Activated T-cell treated with anti-CD3 and anti-CD28 coated beads for 24 hours (primary cell): ENCODE results near the gene SHPK.

Source experiments
- DNase-seq: peaks from one replicate; pipeline ENCODE4 v3.0.0-alpha.2; 2020; ENCODE audit warnings: low read depth

SHPK gene

DNA sequence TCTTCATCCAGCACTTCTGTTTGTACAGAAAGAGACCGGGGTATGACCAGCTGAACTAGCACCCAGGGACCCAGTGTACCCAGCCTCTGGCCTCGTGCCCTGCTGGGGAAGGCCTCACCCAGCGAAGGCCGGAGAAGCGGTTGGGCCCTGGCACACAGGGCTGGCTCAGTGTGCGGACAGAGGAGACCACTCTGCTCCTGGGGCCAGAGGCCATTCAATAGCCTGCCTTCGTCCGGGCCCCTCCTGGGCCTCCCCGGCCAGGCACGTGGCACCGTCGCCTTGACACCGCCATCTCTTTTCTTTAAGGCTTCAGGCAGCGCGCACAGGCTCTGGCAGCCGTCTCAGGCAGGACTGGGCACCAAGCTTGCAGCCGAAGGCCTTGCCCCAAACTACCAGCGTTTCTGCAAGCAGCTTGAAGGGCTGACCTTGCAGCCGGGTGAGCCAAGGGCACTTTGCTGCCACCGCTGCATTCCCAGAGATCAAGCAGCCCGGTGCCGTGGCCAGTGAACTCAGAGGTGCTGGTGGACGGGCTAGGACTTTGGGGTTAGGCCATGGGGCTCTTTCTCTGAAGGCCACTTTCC lies 24.4 kb upstream of the SHPK start:
- no peak for DNase-seq

DNA sequence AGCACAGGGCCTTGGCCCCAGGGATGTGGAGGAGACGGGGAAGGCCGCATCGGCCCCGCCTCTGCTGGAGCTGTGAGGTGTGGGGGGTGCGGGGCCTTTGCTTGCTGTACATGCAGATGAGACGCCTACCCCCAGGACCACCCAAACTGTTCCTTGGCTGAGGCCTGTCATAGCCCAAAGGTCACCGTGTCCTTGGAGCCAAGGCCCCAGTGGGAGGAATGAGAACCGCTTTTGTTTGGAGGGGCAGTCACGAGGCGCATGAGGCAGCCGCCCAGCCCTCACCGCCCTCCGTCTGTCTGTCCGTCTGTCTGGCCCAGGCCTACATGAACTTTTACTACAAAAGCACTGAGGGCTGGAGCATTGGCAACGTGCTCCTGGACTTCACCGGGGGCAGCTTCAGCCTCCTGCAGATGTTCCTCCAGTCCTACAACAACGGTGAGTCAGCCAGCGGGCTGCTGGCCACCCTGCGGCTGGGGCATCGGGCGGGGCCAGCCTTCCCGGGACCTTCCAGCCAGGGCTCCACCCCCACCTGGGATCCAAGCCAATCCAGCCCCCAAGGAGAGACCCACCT lies 23.6 kb upstream of the SHPK start:
- no peak for DNase-seq

DNA sequence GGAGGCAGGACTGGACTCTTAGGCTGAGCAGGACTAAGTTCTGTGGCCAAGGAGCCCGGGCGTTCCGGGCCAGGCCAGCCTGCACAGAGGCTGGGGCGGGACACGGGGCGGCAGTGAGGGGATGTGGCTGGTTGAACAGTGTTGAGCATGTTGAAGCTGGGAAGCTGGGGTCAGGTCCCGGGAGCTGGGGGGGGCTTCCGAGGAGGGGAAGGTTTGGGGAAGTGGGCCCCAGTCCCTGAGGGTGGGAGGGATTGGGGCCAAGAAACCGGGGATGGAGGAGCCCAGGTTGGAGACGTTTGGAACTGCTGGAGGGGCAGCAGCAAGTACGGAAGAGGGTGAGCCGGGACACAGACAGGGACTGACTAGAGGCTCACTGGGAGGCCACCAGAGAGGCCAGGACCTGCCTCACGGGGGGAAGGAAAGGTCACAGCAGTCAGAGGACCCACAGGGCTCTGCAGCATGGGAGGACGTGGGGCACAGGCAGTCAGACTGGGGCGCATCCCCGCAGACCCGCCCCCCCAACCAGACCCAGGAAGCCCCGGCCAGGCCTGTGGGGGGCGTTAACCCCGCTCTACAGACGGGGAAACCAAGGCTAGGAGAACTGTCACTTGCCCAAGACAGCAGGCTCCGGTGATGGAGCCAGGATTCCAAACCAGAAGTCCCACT lies 22.9 kb upstream of the SHPK start:
- no peak for DNase-seq

DNA sequence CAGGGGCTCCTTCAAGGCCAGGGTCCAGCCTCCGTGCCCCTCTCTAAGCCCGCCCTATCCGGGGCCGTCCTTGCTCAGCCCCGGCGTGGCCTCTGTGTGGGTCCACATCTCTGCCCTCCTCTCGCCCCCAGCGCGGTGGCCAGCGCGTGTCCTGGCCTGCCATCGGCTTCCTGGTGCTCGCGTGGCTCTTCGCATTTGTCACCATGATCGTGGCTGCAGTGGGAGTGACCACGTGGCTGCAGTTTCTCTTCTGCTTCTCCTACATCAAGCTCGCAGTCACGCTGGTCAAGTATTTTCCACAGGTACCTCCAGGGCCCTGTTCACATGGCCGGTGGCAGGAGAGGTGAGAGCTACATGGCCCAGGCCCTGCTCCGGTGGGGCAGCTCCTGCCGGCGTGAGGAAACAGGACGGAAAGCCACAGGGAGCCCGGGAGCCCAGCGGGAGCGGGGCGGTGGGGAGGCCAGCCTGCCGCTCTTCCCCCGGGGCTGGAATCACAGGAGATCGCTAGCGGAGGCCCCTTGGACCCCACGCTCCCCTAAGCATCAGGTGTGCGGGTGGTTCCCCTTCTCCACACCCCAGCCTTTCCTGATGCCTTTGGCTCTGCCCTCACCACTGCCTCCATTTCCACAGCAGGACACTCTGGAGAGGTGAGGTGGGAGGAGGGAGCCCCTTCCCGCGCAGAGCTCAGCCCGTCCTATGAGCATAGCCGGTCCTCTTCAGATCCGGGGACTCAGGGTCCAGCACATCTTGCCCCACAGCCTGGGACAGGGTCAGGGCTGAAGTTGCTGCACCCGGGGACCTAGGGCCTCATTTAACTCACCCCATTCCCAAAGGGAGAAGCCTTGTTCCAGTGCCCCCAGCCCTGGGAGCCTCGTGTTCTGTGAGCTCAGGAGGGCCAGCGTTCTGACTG lies 22.1 kb upstream of the SHPK start:
- DNase-seq, result no peak

DNA sequence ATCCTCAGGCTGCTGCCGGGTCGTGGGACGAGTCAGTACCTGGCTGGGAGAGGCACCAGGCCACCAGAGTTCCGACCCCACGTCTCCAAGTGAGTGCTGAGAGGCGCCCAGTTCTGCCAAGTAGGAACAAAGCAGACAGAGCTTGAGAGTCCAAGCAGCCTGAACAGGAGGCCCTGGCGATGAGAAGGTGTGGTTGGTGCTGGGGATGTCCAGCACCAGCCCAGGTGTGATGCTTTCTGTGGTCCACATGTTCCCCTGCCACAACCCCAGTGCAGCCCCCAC lies 21.5 kb upstream of the SHPK start:
- no peak for DNase-seq

DNA sequence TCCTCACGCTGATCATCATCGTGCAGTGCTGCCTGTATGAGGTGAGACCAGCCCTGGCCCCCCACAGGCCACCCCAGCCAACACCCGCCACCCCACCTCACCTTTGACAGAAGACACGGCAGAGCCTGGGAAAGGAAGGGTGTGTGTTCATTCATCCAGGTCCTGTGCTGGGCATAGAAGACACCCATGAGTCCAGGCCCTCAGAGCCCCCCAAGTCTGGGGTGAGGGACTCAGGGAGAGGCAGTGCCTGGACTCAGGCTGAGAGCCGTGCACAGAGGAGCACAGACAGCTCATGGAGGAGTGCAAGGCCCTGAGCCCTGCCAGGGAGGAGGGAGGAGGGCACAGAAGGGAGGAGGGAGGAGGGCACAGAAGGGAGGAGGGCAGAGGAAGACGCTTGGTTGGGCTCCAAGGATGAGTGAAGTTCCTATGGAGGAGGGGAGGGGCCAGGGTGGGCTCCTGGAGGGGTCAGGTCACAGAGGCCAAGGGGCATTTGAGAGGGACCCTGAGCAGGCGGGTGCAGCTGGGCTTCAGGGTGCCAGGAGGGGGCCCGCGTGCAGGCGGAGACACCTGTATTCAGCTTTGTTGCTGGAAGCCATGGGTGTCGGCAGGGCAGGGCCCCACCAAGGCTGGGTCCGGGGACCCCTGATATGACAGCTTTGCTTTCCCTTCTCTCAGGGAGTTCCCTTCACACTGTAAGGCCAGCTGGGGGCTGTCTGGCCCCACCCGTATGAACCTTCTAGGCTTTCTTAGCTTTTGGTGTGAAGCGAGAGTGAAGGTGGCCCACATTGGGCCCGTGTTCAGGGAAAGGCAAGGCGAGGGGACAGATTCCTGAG lies 20.9 kb upstream of the SHPK start:
- DNase-seq, result no peak

DNA sequence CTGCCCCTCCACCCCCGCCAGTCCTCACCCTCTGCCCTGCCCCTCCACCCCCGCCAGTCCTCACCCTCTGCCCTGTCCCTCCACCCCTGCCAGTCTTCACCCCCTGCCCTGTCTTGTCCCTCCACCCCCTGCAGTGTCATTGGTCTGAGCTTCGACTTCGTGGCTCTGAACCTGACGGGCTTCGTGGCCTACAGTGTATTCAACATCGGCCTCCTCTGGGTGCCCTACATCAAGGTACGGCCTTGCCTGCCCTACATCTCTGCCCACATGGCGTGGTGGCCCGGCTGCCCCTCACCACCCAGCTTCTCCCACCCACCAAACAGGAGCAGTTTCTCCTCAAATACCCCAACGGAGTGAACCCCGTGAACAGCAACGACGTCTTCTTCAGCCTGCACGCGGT lies 20.3 kb upstream of the SHPK start:
- no peak for DNase-seq

DNA sequence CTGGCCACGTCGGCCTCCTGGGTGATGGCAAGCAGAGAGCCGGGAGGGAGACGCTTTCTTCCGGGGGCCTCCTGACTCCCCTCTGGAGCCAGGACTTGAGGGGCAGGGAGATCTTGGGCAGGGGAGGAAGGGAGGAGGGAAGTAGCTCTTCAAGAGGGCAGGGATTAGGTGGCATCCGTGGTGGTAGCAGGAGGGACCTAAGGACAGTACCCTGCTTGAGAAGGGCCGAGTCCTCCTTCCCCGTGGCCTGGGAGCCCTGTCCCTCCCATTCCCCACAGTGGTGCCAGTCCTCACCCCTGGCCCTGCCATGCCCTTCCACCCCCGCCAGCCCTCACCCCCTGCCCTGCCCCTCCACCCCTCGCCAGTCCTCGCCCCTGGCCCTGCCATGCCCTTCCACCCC lies 19.7 kb upstream of the SHPK start:
- no peak for DNase-seq

DNA sequence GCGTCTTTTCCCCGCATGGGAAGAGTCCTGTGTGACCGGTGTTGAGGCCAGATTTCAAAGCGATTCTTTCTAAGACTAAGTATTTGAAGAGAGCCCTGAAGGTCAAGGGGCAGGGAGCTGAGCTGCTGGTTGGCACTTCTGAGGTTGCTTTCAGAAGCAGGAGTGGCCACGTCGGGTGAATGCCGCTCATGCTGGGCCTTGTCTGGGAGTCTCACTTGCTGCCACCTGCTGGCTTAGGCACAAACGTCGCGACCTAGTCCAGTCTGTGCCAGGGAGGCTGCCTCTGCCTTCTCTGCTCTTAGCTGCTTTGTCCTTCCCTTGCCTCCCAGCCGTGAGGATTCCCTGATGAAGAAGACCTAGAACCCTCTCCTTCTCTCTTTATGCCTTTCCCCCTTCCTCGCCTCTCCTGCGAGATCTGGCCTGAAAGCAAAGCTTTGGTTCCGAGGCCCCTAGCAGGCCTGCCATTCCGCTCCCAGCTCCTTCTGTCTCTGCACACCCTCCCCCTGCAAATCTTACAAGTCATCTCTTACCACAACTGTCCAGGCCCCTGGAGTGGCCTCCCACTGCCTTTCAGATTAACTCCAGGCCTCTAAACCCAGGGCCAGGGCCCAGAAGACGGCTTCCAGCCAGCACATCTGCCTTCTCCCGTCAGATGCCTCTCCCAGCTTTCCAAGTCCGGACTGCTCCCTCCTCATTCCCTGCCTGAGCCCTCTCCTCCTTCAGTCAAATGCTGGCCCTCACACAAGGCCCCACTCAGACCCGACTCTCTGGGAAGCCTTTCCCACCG lies 11.9 kb upstream of the SHPK start:
- DNase-seq, result peak; percentile 35

DNA sequence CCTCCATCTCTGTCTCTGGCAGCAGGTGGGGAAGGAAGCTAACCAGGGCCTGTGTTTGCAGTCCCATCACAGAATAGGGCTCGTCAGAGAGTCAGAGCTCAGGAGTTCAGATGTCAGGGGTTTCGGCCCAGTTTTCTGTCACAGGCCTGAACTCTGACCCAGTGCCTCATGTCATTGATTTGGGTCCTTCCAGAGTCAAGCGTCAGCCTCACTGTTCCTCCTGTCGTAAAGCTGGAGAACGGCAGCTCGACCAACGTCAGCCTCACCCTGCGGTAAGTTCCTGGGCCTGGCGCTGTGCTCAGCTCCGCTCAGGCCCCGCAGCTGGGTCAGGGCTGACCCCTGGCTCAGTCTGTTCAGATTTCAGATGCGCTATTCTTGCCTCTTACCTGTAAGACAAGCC lies 11.2 kb upstream of the SHPK start:
- no peak for DNase-seq

DNA sequence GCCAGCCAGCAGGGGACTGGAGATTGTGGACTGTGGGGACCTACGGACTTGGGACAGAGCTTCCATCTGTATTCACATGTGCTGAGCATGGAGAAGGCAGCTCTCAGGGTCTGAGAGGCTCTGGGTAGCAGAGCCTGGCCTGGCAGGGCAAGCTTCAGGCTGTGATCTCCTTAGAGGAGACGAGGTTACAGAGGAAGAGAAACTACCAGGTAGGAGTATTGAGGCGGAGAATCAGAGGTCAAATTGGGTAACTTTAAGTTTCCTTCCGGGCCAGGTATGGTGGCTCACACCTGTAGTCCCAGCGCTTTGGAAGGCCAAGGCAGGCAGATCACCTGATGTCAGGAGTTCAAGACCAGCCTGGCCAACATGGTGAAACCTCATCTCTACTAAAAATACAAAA lies 9.3 kb upstream of the SHPK start:
- DNase-seq, result no peak

DNA sequence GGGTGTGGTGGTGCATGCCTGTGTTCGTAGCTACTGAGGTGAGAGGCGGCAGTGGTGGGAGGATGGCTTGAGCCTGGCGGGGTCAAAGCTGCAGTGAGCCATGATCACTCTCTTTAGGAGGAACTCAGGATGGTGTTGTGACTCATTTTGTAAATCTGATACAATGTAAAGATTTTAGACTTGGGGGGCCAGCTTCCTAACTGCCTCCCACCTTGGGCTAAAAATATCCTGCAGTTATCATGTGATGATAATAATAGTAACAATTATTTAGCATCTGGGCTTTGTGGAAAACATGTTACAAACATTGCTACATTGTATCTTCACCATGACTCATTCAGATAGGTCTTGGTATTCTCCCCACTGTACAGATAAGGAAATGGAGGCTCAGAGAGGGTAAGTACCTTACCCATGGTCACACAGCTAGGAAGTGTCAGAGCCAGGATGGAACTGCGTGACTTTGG lies 7.9 kb upstream of the SHPK start:
- DNase-seq, result no peak

DNA sequence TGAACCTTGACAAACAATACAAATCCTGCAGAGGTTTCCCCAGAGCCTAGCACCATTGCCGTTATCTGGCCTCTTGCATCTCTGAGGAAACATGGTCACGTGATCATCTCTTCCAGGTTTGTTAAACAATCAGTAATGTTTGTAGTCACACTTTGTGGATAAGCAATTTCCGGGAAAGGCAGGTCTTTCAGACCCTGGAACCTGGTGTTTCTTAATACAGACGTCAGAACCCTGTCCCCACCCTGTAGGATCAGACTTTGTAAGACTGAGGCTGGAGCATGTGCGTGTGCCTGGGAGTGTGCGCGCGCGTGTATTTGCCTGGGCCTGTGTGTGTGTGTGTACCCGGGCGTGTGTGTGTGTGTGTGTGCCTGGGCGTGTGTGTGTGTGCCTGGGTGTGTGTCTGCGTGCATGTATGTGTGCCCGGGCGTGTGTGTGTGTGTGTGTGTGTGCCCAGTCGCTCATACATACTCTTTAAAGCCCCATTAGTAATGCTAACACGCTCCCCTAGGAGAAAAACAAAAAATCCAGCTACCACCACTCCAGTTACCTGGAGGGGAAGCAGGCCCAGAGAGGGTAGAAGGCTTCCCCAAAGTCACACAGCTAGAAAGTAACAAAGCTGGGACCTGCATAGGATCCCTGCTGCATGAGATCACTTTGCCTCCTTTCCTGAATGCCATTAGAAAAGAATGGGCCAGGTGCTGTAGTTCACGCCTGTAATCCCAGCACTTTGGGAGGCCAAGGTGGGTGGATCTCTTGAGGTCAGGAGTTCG lies 5.9 kb upstream of the SHPK start:
- no peak for DNase-seq

DNA sequence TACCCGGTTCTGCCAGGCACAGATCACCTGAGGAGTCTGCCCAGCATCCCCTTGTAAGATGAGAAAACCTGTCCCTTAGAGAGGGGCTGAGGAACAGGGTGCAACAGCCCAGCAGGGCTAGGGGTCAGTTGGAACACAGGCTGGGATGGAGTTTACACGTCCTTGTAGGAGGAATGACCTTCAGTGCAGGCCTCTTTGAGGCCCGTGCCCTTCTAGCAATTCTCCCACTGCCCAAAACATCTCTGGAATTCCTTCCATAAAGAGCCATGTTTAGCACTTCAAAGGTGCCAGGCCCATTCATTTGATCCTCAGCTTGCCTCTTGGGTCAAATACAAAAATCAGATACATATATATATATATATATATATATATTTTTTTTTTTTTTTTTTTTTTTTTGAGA lies 5.0 kb upstream of the SHPK start:
- no peak for DNase-seq

DNA sequence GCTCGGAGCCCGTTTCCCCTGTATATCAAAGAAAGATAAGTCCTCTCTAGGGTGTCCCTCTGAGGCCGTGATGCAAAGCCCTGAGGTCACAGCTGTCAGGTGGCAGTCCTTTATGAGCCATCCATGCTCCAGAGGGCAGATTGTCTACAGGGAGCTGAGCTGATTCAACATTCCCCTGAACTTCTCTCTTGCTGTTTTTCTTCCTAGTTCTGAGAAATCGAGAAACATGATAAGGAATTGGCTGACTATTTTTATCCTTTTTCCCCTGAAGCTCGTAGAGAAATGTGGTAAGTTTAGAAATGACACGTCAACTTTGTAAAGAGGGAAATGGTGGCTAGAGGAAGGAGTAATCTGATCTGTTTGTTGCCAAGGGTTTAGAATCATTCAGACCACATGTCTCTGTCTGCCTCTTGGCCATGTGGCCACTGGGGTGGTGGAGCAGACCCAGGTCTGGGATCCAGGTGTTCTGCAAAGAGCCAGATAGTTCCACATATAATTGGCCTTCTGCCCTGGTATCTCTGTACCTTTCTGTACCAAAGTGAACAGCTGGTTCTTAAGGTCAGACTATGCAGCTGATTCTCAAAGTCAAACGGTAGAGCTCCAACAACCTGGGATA lies 4.0 kb upstream of the SHPK start:
- DNase-seq, result no peak

DNA sequence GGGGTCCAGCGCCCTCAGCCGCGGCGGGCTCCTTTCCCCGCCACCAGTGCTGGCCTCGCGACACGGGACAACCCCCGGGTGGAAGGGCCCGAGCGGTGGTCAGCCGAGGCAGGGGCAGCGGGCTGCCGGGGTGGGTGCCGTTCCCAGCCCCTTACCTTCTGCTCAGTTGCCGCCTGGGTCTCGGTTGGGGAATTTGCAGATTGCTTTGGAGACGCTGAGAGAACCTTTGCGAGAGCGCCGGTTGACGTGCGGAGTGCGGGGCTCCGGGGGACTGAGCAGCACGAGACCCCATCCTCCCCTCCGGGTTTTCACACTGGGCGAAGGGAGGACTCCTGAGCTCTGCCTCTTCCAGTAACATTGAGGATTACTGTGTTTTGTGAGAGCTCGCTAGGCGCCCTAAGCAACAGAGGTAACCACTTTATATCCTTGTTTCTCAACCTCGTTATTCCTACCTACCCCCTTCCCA lies 891 bp upstream of the SHPK start:
- DNase-seq, result no peak

DNA sequence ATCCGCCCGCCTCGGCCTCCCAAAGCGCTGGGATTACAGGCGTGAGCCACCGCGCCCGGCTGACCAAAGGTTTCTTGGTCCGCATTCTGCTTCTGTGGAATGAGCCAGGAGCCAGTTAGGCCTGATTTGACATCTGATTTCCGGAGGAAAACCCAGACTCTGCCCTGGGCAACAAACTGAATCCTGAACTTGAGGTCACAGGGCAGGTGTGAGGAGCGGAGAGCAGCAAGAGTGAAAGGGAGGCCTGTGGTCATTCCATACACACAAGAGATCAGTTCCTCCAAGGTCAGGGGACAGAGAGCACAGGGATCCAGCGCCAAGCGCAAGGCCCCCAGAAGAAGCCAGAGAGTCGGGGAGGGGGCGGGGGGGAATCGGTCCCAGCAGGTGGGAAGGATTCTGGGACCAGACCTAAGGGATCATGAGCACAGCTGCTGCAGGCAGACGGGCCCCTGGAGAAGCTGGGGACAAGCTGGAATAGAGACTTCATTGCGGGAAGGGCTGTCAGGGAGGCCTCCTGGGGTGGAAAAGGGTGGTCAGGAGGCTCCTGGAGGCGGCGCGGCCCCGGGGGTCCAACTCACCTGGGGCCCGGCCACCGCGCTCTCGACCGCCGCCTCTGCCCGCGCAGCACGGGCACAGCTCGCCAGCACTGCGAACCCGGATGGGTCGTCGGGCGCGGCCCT lies 436 bp downstream of the SHPK start:
- DNase-seq, result no peak

DNA sequence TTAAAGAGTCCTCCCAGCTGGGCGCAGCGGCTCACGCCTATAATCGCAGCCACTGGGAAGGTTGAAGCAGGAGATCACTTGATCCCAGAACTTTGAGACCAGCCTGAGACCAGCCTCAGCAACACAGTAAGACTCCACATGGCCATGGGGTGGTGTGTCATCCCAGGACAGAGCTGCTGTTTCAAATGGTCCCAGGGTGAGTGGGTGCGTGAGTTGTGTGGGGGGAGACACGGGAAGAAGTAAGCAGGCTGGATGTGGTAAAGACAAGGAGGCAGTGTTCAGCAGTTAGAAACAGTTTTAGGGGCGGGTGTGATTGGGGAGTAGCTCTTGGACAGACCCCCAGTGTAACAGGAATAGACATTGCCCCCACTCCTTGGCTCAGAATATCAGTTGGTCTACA lies 3.8 kb downstream of the SHPK start:
- DNase-seq, result no peak

DNA sequence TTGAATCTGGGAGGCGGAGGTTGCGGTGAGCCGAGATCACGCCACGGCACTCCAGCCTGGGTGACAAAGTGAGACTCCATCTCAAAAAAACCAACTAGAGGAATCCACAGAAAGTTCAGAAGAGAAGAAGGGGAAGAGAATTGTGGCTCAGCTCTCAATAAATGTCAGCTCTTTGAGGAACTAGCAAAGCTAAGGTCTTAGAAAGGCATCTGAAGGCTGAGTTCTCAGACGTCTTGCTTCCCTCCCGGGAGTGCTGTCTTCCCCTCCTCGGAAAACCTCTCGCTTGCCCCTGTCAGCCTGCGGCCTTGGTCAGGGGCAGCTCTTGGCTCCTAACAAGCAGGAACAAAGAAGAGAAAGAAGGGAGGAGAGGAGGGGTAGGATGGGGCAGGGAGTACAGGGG lies 5.3 kb downstream of the SHPK start:
- DNase-seq, result no peak
